Prostate gland (tissue), 2 donors: ENCODE measurements around the gene TAAR2. TPM values are rescaled to one million over a fixed set of nuclear protein-coding genes. Genes with fewer than 3 reads are reported as not detected.

Experiments used
- DNase-seq: peaks from one replicate; pipeline ENCODE4 v3.0.0-alpha.2; 2019; ENCODE audit warnings: low spot score
- H3K27ac ChIP-seq, 2 donors: fragments of 200-600 bp; sonication (generic); 2 replicates each; pipeline ENCODE4 v1.5.1; 2017 to 2019
- H3K27me3 ChIP-seq: fragments of 200-600 bp; sonication (generic); replicated peaks from 2 replicates; pipeline ENCODE4 v1.5.1; 2019; ENCODE audit not compliant: insufficient read depth
- H3K36me3 ChIP-seq, 2 donors: fragments of 200-600 bp; sonication (generic); 1 replicate in 1 of 2; 2 replicates in 1 of 2; pipeline versions ENCODE4 v1.5.1 to v1.8.1; 2017 to 2019
- H3K4me1 ChIP-seq: fragments of 200-600 bp; sonication (generic); replicated peaks from 2 replicates; pipeline ENCODE4 v1.5.1; 2019
- H3K4me3 ChIP-seq, 2 donors: fragments of 200-600 bp; sonication (generic); 2 replicates each; pipeline ENCODE4 v1.5.1; 2017 to 2019
- H3K9me3 ChIP-seq: fragments of 200-600 bp; sonication (generic); 2 replicates; pipeline ENCODE4 v1.5.1; 2017
- CTCF ChIP-seq, 4 experiments: fragments of 200-600 bp in 2 of 4; fragments of 450-650 bp in 2 of 4; sonication (generic) in 2 of 4; IDR thresholded peaks; 1 replicate in 3 of 4; 2 replicates in 1 of 4; pipeline ENCODE4 v1.5.1; 2016 to 2019; ENCODE audit warnings: antibody characterized with exemption in 4 of 4, mild to moderate bottlenecking in 2 of 4, moderate library complexity in 2 of 4
- POLR2A ChIP-seq: fragments of 450-650 bp; IDR thresholded peaks from one replicate; pipeline ENCODE4 v1.6.1; 2016; ENCODE audit warnings: antibody characterized with exemption, mild to moderate bottlenecking
- POLR2AphosphoS5 ChIP-seq: sonication (generic); formaldehyde crosslinking; IDR thresholded peaks from one replicate; pipeline ENCODE4 v1.6.1; 2017; ENCODE audit warnings: antibody characterized with exemption
- WGBS: methylation state at CpG from one replicate; pipeline ENCODE4 v1.1.5; 2018; 5-methylcytosine and 5-hydroxymethylcytosine counted together
- intact Hi-C: fragments of 100-400 bp; cut with DNase I; formaldehyde crosslinking; loops from one replicate; pipeline ENCODE4 v1.14.2; 2022
- total RNA-seq, 2 donors: library from RNA; depleted of rRNA; stranded (reverse); fragments of >200 nt; gene quantifications; one replicate each; pipeline ENCODE4 v1.1.0, GENCODE V29; 2016

TAAR2 gene
- total RNA-seq, 2 donors from 2014 or later: not detected

GRCh38 chr6:132634796-132635195 lies 10.7 kb upstream of the TAAR2 start:
- intact Hi-C loops: no loop called here
- 70% methylated on average over 4 of the region's 4 CpGs for WGBS
- H3K4me1 ChIP-seq: no peaks in the 10 kb centered on the region
- no peak for TF ChIP-seq POLR2AphosphoS5
- TF ChIP-seq POLR2A: no peak
- TF ChIP-seq CTCF (IDR thresholded peaks at IDR 0.05): no peak
- DNase-seq: no peak
- H3K27ac ChIP-seq: no peak overlapping the region
- no peaks in the 10 kb centered on the region for H3K9me3 ChIP-seq
- no peak overlapping the region for H3K4me3 ChIP-seq
- H3K27me3 ChIP-seq: no peaks in the 10 kb centered on the region
- H3K36me3 ChIP-seq: no peaks in the 10 kb centered on the region

- Histone ChIP-seq H3K9me3 (no peaks in the 10 kb centered on the region), H3K27ac (no peak overlapping the region), H3K27me3 (no peaks in the 10 kb centered on the region), H3K4me1 (no peaks in the 10 kb centered on the region), H3K36me3 (no peaks in the 10 kb centered on the region), H3K4me3 (no peak overlapping the region)
- intact Hi-C loops: no loop called here
- 92% methylated on average over 2 of the region's 2 CpGs for WGBS
- no peak for DNase-seq
- no peak for TF ChIP-seq CTCF (IDR thresholded peaks at IDR 0.05)
- TF ChIP-seq POLR2A: no peak
- no peak for TF ChIP-seq POLR2AphosphoS5
Observed at GRCh38 chr6:132633362-132633761, 9.3 kb upstream of the TAAR2 start.

- intact Hi-C loops: no loop called here
Observed at GRCh38 chr6:132623106-132623845, 799 bp downstream of the TAAR2 start.

GRCh38 chr6:132616677-132617076 lies 7.4 kb downstream of the TAAR2 start:
- Histone ChIP-seq H3K9me3 (no peaks in the 10 kb centered on the region), H3K4me3 (no peak overlapping the region), H3K36me3 (no peaks in the 10 kb centered on the region), H3K27ac (no peak overlapping the region), H3K27me3 (no peaks in the 10 kb centered on the region), H3K4me1 (no peaks in the 10 kb centered on the region)
- 29% methylated on average over 1 of the region's 1 CpG for WGBS
- DNase-seq: no peak
- TF ChIP-seq POLR2A (no peak), POLR2AphosphoS5 (no peak), CTCF (IDR thresholded peaks at IDR 0.05) (no peak)
- intact Hi-C loops: no loop called here

More at GRCh38 chr6:132623106-132623845, 799 bp downstream of the TAAR2 start:
- Histone ChIP-seq H3K4me3 (no peak overlapping the region), H3K27ac (no peak overlapping the region), H3K9me3 (no peaks in the 10 kb centered on the region), H3K27me3 (no peaks in the 10 kb centered on the region), H3K36me3 (no peaks in the 10 kb centered on the region), H3K4me1 (no peaks in the 10 kb centered on the region)
- 28% methylated on average over 6 of the region's 6 CpGs for WGBS
- TF ChIP-seq POLR2AphosphoS5 (no peak), CTCF (IDR thresholded peaks at IDR 0.05) (no peak), POLR2A (no peak)
- no peak for DNase-seq

GRCh38 chr6:132614554-132614953 lies 9.5 kb downstream of the TAAR2 start:
- Histone ChIP-seq H3K4me3 (no peak overlapping the region), H3K27ac (no peak overlapping the region), H3K36me3 (no peaks in the 10 kb centered on the region), H3K4me1 (no peaks in the 10 kb centered on the region), H3K9me3 (no peaks in the 10 kb centered on the region), H3K27me3 (no peaks in the 10 kb centered on the region)
- WGBS: 85% methylated on average over 6 of the region's 7 CpGs
- no peak for DNase-seq
- intact Hi-C loops: no loop called here
- TF ChIP-seq POLR2A: no peak
- TF ChIP-seq CTCF (IDR thresholded peaks at IDR 0.05): no peak
- TF ChIP-seq POLR2AphosphoS5: no peak
